SK-N-SH (cell line): ENCODE data around the gene GPR157. TPM values are rescaled to one million over a fixed set of nuclear protein-coding genes. Genes with fewer than 3 reads are reported as not detected.

Source experiments
- CTCF ChIA-PET: fragments of 300-600, 350-600 bp; formaldehyde crosslinking; extraction: SDS; loops from one replicate; lab custom pipeline; 2021; lab: Yijun Ruan, JAX
- POLR2A ChIA-PET: fragments of 350-600 bp; sonication (Branson Sonifier 250); formaldehyde crosslinking; extraction: SDS; loops from one replicate; lab custom pipeline; 2020; ENCODE audit warnings: antibody characterized with exemption, inconsistent platforms; lab: Yijun Ruan, JAX
- DNase-seq: peaks from one replicate; pipeline ENCODE4 v3.0.0; 2012
- H2AFZ ChIP-seq: fragments of 200-600 bp; sonication (generic); 2 replicates; pipeline ENCODE4 v1.8.1; 2016; ENCODE audit warnings: antibody characterized with exemption, mild to moderate bottlenecking, low read depth
- H3F3A ChIP-seq: fragments of 200-600 bp; sonication (generic); replicated peaks from 2 replicates; pipeline ENCODE3; 2016; ENCODE audit warnings: antibody characterized with exemption, mild to moderate bottlenecking; ENCODE audit not compliant: insufficient read depth
- H3K27ac ChIP-seq, 2 experiments: fragments of 200-500 bp in 1 of 2; fragments of 200-600 bp in 1 of 2; sonication (Bioruptor generic) in 1 of 2; sonication (generic), shearing (Covaris generic) in 1 of 2; 2 replicates each; pipeline versions ENCODE4 v1.5.1 to v1.6.1; 2014 to 2016; ENCODE audit warnings: low read depth in 2 of 2, inconsistent platforms in 1 of 2, low read length in 1 of 2, mild to moderate bottlenecking in 1 of 2, mixed read lengths in 1 of 2
- H3K27me3 ChIP-seq: fragments of 200-600 bp; sonication (generic), shearing (Covaris generic); 2 replicates; pipeline ENCODE4 v1.6.1; 2016; ENCODE audit warnings: mixed run types; ENCODE audit not compliant: insufficient read depth
- H3K36me3 ChIP-seq, 2 experiments: fragments of 200-500 bp in 1 of 2; fragments of 200-600 bp in 1 of 2; sonication (Bioruptor generic) in 1 of 2; sonication (generic) in 1 of 2; replicated peaks in 1 of 2; 2 replicates each; pipeline versions ENCODE3 to v1.5.1; 2014 to 2016; ENCODE audit warnings: low read length in 1 of 2, mild to moderate bottlenecking in 1 of 2; ENCODE audit not compliant: insufficient read depth in 2 of 2, control insufficient read depth in 1 of 2
- H3K4me1 ChIP-seq, 2 experiments: fragments of 200-500 bp in 1 of 2; fragments of 200-600 bp in 1 of 2; sonication (Bioruptor generic) in 1 of 2; sonication (generic), shearing (Covaris generic) in 1 of 2; 2 replicates each; pipeline versions ENCODE4 v1.5.1 to v1.6.1; 2014 to 2016; ENCODE audit warnings: low read depth in 1 of 2, low read length in 1 of 2, mixed run types in 1 of 2; ENCODE audit not compliant: insufficient read depth in 2 of 2, control insufficient read depth in 1 of 2
- H3K4me2 ChIP-seq: fragments of 200-600 bp; sonication (generic), shearing (Covaris generic); 2 replicates; pipeline ENCODE4 v1.6.1; 2017; ENCODE audit warnings: mixed run types
- H3K4me3 ChIP-seq, 2 experiments: fragments of 200-500 bp in 1 of 2; fragments of 200-600 bp in 1 of 2; sonication (Bioruptor generic) in 1 of 2; sonication (generic), shearing (Covaris generic) in 1 of 2; 2 replicates each; pipeline versions ENCODE4 v1.5.1 to v1.8.1; 2014 to 2016; ENCODE audit warnings: low read depth in 2 of 2, inconsistent platforms in 1 of 2, low read length in 1 of 2, mild to moderate bottlenecking in 1 of 2, mixed read lengths in 1 of 2, moderate library complexity in 1 of 2
- H3K79me2 ChIP-seq: fragments of 200-600 bp; sonication (generic); 2 replicates; pipeline ENCODE4 v1.8.1; 2017; ENCODE audit warnings: mild to moderate bottlenecking; ENCODE audit not compliant: insufficient read depth
- H3K9ac ChIP-seq: fragments of 200-600 bp; sonication (generic); 2 replicates; pipeline ENCODE4 v1.6.1; 2017; ENCODE audit warnings: mixed run types
- H3K9me2 ChIP-seq: fragments of 200-600 bp; sonication (generic); 2 replicates; pipeline ENCODE4 v1.6.1; 2017; ENCODE audit warnings: mixed run types
- H3K9me3 ChIP-seq: fragments of 200-600 bp; sonication (generic); 2 replicates; pipeline ENCODE4 v1.6.1; 2017; ENCODE audit warnings: mixed run types, mild to moderate bottlenecking, moderate library complexity
- H4K20me1 ChIP-seq: fragments of 200-600 bp; sonication (generic); 2 replicates; pipeline ENCODE4 v1.6.1; 2017; ENCODE audit warnings: mild to moderate bottlenecking, mixed run types; ENCODE audit not compliant: insufficient read depth
- ELF1 ChIP-seq: IDR thresholded peaks from 2 replicates; pipeline ENCODE4 v1.4.0; 2012
- EP300 ChIP-seq, 2 experiments: IDR thresholded peaks; 2 replicates each; pipeline versions ENCODE4 v1.4.0 to v1.6.1; 2012; ENCODE audit warnings: borderline replicate concordance in 1 of 2, low read depth in 1 of 2, low read length in 1 of 2
- FOSL2 ChIP-seq: IDR thresholded peaks from 2 replicates; pipeline ENCODE4 v1.4.0; 2012; ENCODE audit warnings: low read depth, mild to moderate bottlenecking, moderate library complexity, borderline replicate concordance
- FOXM1 ChIP-seq: IDR thresholded peaks from 2 replicates; pipeline ENCODE4 v1.4.0; 2012; ENCODE audit warnings: low read depth, mild to moderate bottlenecking
- IRF3 ChIP-seq: fragments of 150-350 bp; IDR thresholded peaks from 2 replicates; pipeline ENCODE4 v1.6.1; 2016; ENCODE audit warnings: mild to moderate bottlenecking, low read depth, low read length
- JUND ChIP-seq: IDR thresholded peaks from 2 replicates; pipeline ENCODE4 v1.4.0; 2012
- MXI1 ChIP-seq: IDR thresholded peaks from 2 replicates; pipeline ENCODE4 v1.6.1; 2012; ENCODE audit warnings: mild to moderate bottlenecking, low read depth, low read length, improper control_type of control experiment
- NRF1 ChIP-seq: IDR thresholded peaks from 2 replicates; pipeline ENCODE4 v1.6.1; 2012; ENCODE audit warnings: low read depth, mild to moderate bottlenecking, low read length
- PBX3 ChIP-seq: IDR thresholded peaks from 2 replicates; pipeline ENCODE4; 2012
- RAD21 ChIP-seq: IDR thresholded peaks from 2 replicates; pipeline ENCODE4 v1.6.1; 2012; ENCODE audit warnings: mild to moderate bottlenecking, low read length
- RCOR1 ChIP-seq: fragments of 150-350 bp; IDR thresholded peaks from 2 replicates; pipeline ENCODE4 v1.6.1; 2017; ENCODE audit warnings: antibody characterized with exemption, low read length
- REST ChIP-seq: IDR thresholded peaks from 2 replicates; pipeline ENCODE4 v1.6.1; 2012; ENCODE audit warnings: mild to moderate bottlenecking, low read depth, low read length, moderate library complexity
- RXRA ChIP-seq: IDR thresholded peaks from 2 replicates; pipeline ENCODE4 v1.4.0; 2012; ENCODE audit warnings: low read depth, mild to moderate bottlenecking, borderline replicate concordance
- TAF1 ChIP-seq: IDR thresholded peaks from 2 replicates; pipeline ENCODE4 v1.6.1; 2012; ENCODE audit warnings: low read depth, mild to moderate bottlenecking, low read length, moderate library complexity, borderline replicate concordance
- TCF12 ChIP-seq: IDR thresholded peaks from 2 replicates; pipeline ENCODE4 v1.4.0; 2012
- TEAD4 ChIP-seq: IDR thresholded peaks from 2 replicates; pipeline ENCODE4 v1.4.0; 2012; ENCODE audit warnings: mild to moderate bottlenecking, borderline replicate concordance; ENCODE audit not compliant: insufficient read depth
- USF1 ChIP-seq: IDR thresholded peaks from 2 replicates; pipeline ENCODE4 v1.4.0; 2012; ENCODE audit warnings: low read depth, borderline replicate concordance
- USF2 ChIP-seq: fragments of 150-350 bp; IDR thresholded peaks from 2 replicates; pipeline ENCODE4 v1.6.1; 2017; ENCODE audit warnings: antibody characterized with exemption, low read length, low read depth, borderline replicate concordance
- WGBS: methylation state at CpG from one replicate; pipeline ENCODE4 v1.1.6; 2017; ENCODE audit warnings: low lambda C conversion rate; 5-methylcytosine and 5-hydroxymethylcytosine counted together
- polyA plus RNA-seq, 3 experiments: library from polyadenylated mRNA; depleted of rRNA; stranded (reverse); fragments of >200 nt; gene quantifications; 2 replicates each; pipeline ENCODE4 v1.2.3, GENCODE V29; 2012

The GPR157 gene
- polyA plus RNA-seq, 1 of the 3 experiments (the other 2 are of a cell fraction) = 1.8 TPM

GRCh38 chr1:9051379-9051778 is 77.5 kb downstream of the GPR157 start:
- Histone ChIP-seq H3K4me3 (no peak overlapping the region), H3K27ac (no peak overlapping the region), H3K9me2 (no peaks in the 10 kb centered on the region), H3F3A (no peaks in the 10 kb centered on the region), H4K20me1 (no peaks in the 10 kb centered on the region), H3K4me2 (no peak overlapping the region), H3K9ac (no peak overlapping the region), H3K36me3 (no peaks in the 10 kb centered on the region), H3K27me3 (no peaks in the 10 kb centered on the region), H3K9me3 (no peaks in the 10 kb centered on the region), H3K4me1 (no peaks in the 10 kb centered on the region), H3K79me2 (no peaks in the 10 kb centered on the region), H2AFZ (no peak overlapping the region)
- WGBS = 76% methylated on average over 1 of the region's 1 CpG
- DNase-seq = no peak
- TF ChIP-seq ELF1 = no peak
- TF ChIP-seq EP300 (IDR thresholded peaks at IDR 0.05; ENCODE audit: borderline replicate concordance in 1 of 2, low read depth in 1 of 2, low read length in 1 of 2) = no peak
- TF ChIP-seq RAD21 = no peak
- TF ChIP-seq TCF12 = no peak
- no peak for TF ChIP-seq REST
- no peak for TF ChIP-seq TEAD4
- no peak for TF ChIP-seq NRF1
- no peak for TF ChIP-seq RCOR1
- no peak for TF ChIP-seq USF2
- TF ChIP-seq FOSL2 = no peak
- no peak for TF ChIP-seq IRF3
- TF ChIP-seq MXI1 = no peak
- no peak for TF ChIP-seq FOXM1
- ChIA-PET POLR2A (no interaction called here), CTCF (interaction anchor here (0.6 to 1.2 kb wide), 2 partner anchors 14 to 91 kb away, joined by 3 to 4 read pairs; no protein-coding TSS in a partner anchor)

- Histone ChIP-seq H3K27ac (no peak overlapping the region), H3K4me3 (no peak overlapping the region), H3K4me2 (no peak overlapping the region), H3K9me2 (no peaks in the 10 kb centered on the region), H3K9me3 (no peaks in the 10 kb centered on the region), H3K4me1 (no peaks in the 10 kb centered on the region), H3K36me3 (no peaks in the 10 kb centered on the region), H3F3A (no peaks in the 10 kb centered on the region), H4K20me1 (no peaks in the 10 kb centered on the region), H3K9ac (no peak overlapping the region), H2AFZ (no peak overlapping the region), H3K79me2 (no peaks in the 10 kb centered on the region), H3K27me3 (no peaks in the 10 kb centered on the region)
- POLR2A ChIA-PET = no interaction called here
- 47% methylated on average over 3 of the region's 3 CpGs for WGBS
- CTCF ChIA-PET = interaction anchor here (1.2 kb wide), 1 partner anchor 92 kb away, joined by 4 read pairs; no protein-coding TSS in a partner anchor
- DNase-seq = no peak
- TF ChIP-seq RXRA = no peak
- TF ChIP-seq TCF12 = no peak
- no peak for TF ChIP-seq RCOR1
- no peak for TF ChIP-seq ELF1
- no peak for TF ChIP-seq PBX3
- no peak for TF ChIP-seq JUND
- no peak for TF ChIP-seq IRF3
- no peak for TF ChIP-seq USF1
- no peak for TF ChIP-seq EP300 (IDR thresholded peaks at IDR 0.05; ENCODE audit: borderline replicate concordance in 1 of 2, low read depth in 1 of 2, low read length in 1 of 2)
- no peak for TF ChIP-seq USF2
- TF ChIP-seq TAF1 = no peak
Observed at GRCh38 chr1:9050803-9051202, 78.1 kb downstream of the GPR157 start.
